Effector memory CD8-positive, alpha-beta T cell (primary cell): Measurements from ENCODE around the gene FMNL1.

Source experiments
- ATAC-seq: fragments of 150-1000 bp; cut with Tn5 transposase; replicated peaks from 2 replicates; pipeline ENCODE4 v1.10.0; 2021; ENCODE audit warnings: mild to moderate bottlenecking, moderate library complexity
- DNase-seq, 3 experiments: peaks; one replicate each; pipeline ENCODE4 v3.0.0; 2021
- H3K27ac Mint-ChIP-seq, 2 donors: one replicate each; pipeline ENCODE4 v1.8.0; 2022; ENCODE audit warnings: mild to moderate bottlenecking in 2 of 2, mixed read lengths in 2 of 2, moderate library complexity in 2 of 2
- H3K27me3 Mint-ChIP-seq, 2 donors: one replicate each; pipeline ENCODE4 v1.8.0; 2022; ENCODE audit warnings: mixed read lengths in 2 of 2
- H3K36me3 Mint-ChIP-seq: one replicate; pipeline ENCODE4 v1.8.0; 2022; ENCODE audit warnings: mild to moderate bottlenecking, moderate library complexity, mixed read lengths; ENCODE audit not compliant: insufficient read depth
- H3K4me1 Mint-ChIP-seq, 2 donors: one replicate each; pipeline ENCODE4 v1.8.0; 2022; ENCODE audit warnings: low read depth in 2 of 2, mixed read lengths in 2 of 2
- H3K4me3 Mint-ChIP-seq, 2 donors: one replicate each; pipeline ENCODE4 v1.8.0; 2022; ENCODE audit warnings: mild to moderate bottlenecking in 2 of 2, mixed read lengths in 2 of 2, moderate library complexity in 2 of 2
- H3K9me3 Mint-ChIP-seq, 2 donors: one replicate each; pipeline ENCODE4 v1.8.0; 2022; ENCODE audit warnings: mixed read lengths in 2 of 2

The FMNL1 gene

GRCh38 chr17:45233423-45233924 lies 11.8 kb downstream of the FMNL1 start:
- H3K4me3 Mint-ChIP-seq = peak overlapping the region in 1 of 2 donors; percentile 49
- DNase-seq (no peak), ATAC-seq (no peak)
- peaks cover 67 to 69% of the 10 kb centered on the region in 2 donors for H3K4me1 Mint-ChIP-seq
- peak overlapping the region; percentile 82 to 100 for H3K27ac Mint-ChIP-seq
- H3K27me3 Mint-ChIP-seq = no peaks in the 10 kb centered on the region
- no peaks in the 10 kb centered on the region for H3K9me3 Mint-ChIP-seq
- peaks cover 82% of the 10 kb centered on the region for H3K36me3 Mint-ChIP-seq

GRCh38 chr17:45234641-45235415 lies 13.1 kb downstream of the FMNL1 start:
- peak overlapping the region; percentile 82 to 100 for H3K27ac Mint-ChIP-seq
- H3K36me3 Mint-ChIP-seq = peaks cover 82% of the 10 kb centered on the region
- H3K4me3 Mint-ChIP-seq = peak overlapping the region; percentile 35 to 49
- DNase-seq = no peak
- H3K9me3 Mint-ChIP-seq = no peaks in the 10 kb centered on the region
- ATAC-seq = peak; percentile 69
- H3K27me3 Mint-ChIP-seq = no peaks in the 10 kb centered on the region
- peaks cover 64 to 65% of the 10 kb centered on the region in 2 donors for H3K4me1 Mint-ChIP-seq

GRCh38 chr17:45235416-45236281 lies 14.0 kb downstream of the FMNL1 start:
- Mint-ChIP-seq H3K27ac (peak overlapping the region in 1 of 2 donors; percentile 100), H3K9me3 (no peaks in the 10 kb centered on the region), H3K36me3 (peaks cover 82% of the 10 kb centered on the region), H3K27me3 (no peaks in the 10 kb centered on the region), H3K4me3 (no peak overlapping the region), H3K4me1 (peaks cover 56 to 57% of the 10 kb centered on the region in 2 donors)
- DNase-seq (peak; percentile 74 to 77 (median 77)), ATAC-seq (peak; percentile 69)

- no peak for ATAC-seq
- H3K27ac Mint-ChIP-seq = peak overlapping the region in 1 of 2 donors; percentile 100
Observed at GRCh38 chr17:45236282-45236606, 14.6 kb downstream of the FMNL1 start.

GRCh38 chr17:45237686-45238085 lies 16.0 kb downstream of the FMNL1 start:
- DNase-seq (no peak), ATAC-seq (no peak)
- Mint-ChIP-seq H3K27ac (peak overlapping the region; percentile 42 to 90), H3K27me3 (no peaks in the 10 kb centered on the region), H3K36me3 (peaks cover 91% of the 10 kb centered on the region), H3K4me3 (peak overlapping the region in 1 of 2 donors; percentile 23), H3K4me1 (peaks cover 45 to 47% of the 10 kb centered on the region in 2 donors), H3K9me3 (no peaks in the 10 kb centered on the region)

More at GRCh38 chr17:45236282-45236606, 14.6 kb downstream of the FMNL1 start:
- no peaks in the 10 kb centered on the region for H3K27me3 Mint-ChIP-seq
- no peak overlapping the region for H3K4me3 Mint-ChIP-seq
- DNase-seq = no peak
- peaks cover 85% of the 10 kb centered on the region for H3K36me3 Mint-ChIP-seq
- H3K9me3 Mint-ChIP-seq = no peaks in the 10 kb centered on the region
- H3K4me1 Mint-ChIP-seq = peaks cover 56 to 57% of the 10 kb centered on the region in 2 donors

- ATAC-seq = no peak
- Mint-ChIP-seq H3K9me3 (no peaks in the 10 kb centered on the region), H3K36me3 (peaks cover 95% of the 10 kb centered on the region), H3K4me3 (no peak overlapping the region), H3K27me3 (no peaks in the 10 kb centered on the region), H3K27ac (peak overlapping the region; percentile 42 to 90), H3K4me1 (peaks cover 42 to 47% of the 10 kb centered on the region in 2 donors)
- DNase-seq = no peak
Observed at GRCh38 chr17:45238155-45238774, 16.6 kb downstream of the FMNL1 start.

- H3K4me3 Mint-ChIP-seq = peak overlapping the region in 1 of 2 donors; percentile 53
- H3K27ac Mint-ChIP-seq = peak overlapping the region in 1 of 2 donors; percentile 46
- no peaks in the 10 kb centered on the region for H3K27me3 Mint-ChIP-seq
- ATAC-seq (no peak), DNase-seq (no peak)
- peaks cover 31 to 32% of the 10 kb centered on the region in 2 donors for H3K4me1 Mint-ChIP-seq
- H3K9me3 Mint-ChIP-seq = no peaks in the 10 kb centered on the region
- peaks cover 96% of the 10 kb centered on the region for H3K36me3 Mint-ChIP-seq
Observed at GRCh38 chr17:45240905-45241327, 19.2 kb downstream of the FMNL1 start.

- Mint-ChIP-seq H3K4me3 (peak overlapping the region in 1 of 2 donors; percentile 53), H3K9me3 (no peaks in the 10 kb centered on the region), H3K4me1 (peaks cover 35 to 37% of the 10 kb centered on the region in 2 donors), H3K27ac (peak overlapping the region in 1 of 2 donors; percentile 46), H3K27me3 (no peaks in the 10 kb centered on the region), H3K36me3 (peaks cover 96% of the 10 kb centered on the region)
- DNase-seq (no peak), ATAC-seq (no peak)
Observed at GRCh38 chr17:45241328-45242028, 19.8 kb downstream of the FMNL1 start.

GRCh38 chr17:45242029-45242414 lies 20.3 kb downstream of the FMNL1 start:
- Mint-ChIP-seq H3K4me1 (peaks cover 39 to 42% of the 10 kb centered on the region in 2 donors), H3K27me3 (no peaks in the 10 kb centered on the region), H3K36me3 (peaks cover 98% of the 10 kb centered on the region), H3K9me3 (no peaks in the 10 kb centered on the region), H3K27ac (peak overlapping the region; percentile 30 to 94), H3K4me3 (no peak overlapping the region)
- no peak for DNase-seq
- ATAC-seq = no peak

- H3K27me3 Mint-ChIP-seq = no peaks in the 10 kb centered on the region
- no peaks in the 10 kb centered on the region for H3K9me3 Mint-ChIP-seq
- H3K4me1 Mint-ChIP-seq = peaks cover 35 to 42% of the 10 kb centered on the region in 2 donors
- H3K36me3 Mint-ChIP-seq = peaks cover 97% of the 10 kb centered on the region
- peak overlapping the region in 1 of 2 donors; percentile 23 for H3K27ac Mint-ChIP-seq
- H3K4me3 Mint-ChIP-seq = no peak overlapping the region
- DNase-seq = no peak
- ATAC-seq = no peak
Observed at GRCh38 chr17:45243750-45244149, 22.1 kb downstream of the FMNL1 start.

- Mint-ChIP-seq H3K36me3 (peaks cover 84% of the 10 kb centered on the region), H3K27ac (peak overlapping the region; percentile 35 to 99), H3K9me3 (no peaks in the 10 kb centered on the region)
Observed at GRCh38 chr17:45244725-45245656, 23.3 kb downstream of the FMNL1 start.

GRCh38 chr17:45246338-45246737 lies 24.7 kb downstream of the FMNL1 start:
- Mint-ChIP-seq H3K36me3 (peaks cover 81% of the 10 kb centered on the region), H3K4me1 (peaks cover 30 to 34% of the 10 kb centered on the region in 2 donors), H3K4me3 (peak overlapping the region; percentile 88 to 89), H3K27ac (peak overlapping the region; percentile 98 to 99), H3K27me3 (no peaks in the 10 kb centered on the region), H3K9me3 (no peaks in the 10 kb centered on the region)
- no peak for ATAC-seq
- no peak for DNase-seq

More at GRCh38 chr17:45244725-45245656, 23.3 kb downstream of the FMNL1 start:
- peak overlapping the region; percentile 13 to 33 for H3K4me3 Mint-ChIP-seq
- DNase-seq (no peak), ATAC-seq (no peak)
- peaks cover 30 to 34% of the 10 kb centered on the region in 2 donors for H3K4me1 Mint-ChIP-seq
- H3K27me3 Mint-ChIP-seq = no peaks in the 10 kb centered on the region
